Peyer's patch (tissue), 4 donors: ENCODE measurements around the gene CTDSPL.

Source experiments
- CTCF ChIP-seq, 6 experiments: fragments of 450-650 bp in 4 of 6; fragments of 200-600 bp in 2 of 6; sonication (generic) in 1 of 6; IDR thresholded peaks; one replicate each; pipeline ENCODE4 v1.5.1; 2017 to 2019; ENCODE audit warnings: antibody characterized with exemption in 6 of 6, mild to moderate bottlenecking in 3 of 6, moderate library complexity in 1 of 6
- POLR2A ChIP-seq, 2 donors: fragments of 450-650 bp; IDR thresholded peaks; one replicate each; pipeline ENCODE4 v1.5.1; 2017; ENCODE audit warnings: antibody characterized with exemption in 2 of 2, mild to moderate bottlenecking in 2 of 2, moderate library complexity in 2 of 2

DNA sequence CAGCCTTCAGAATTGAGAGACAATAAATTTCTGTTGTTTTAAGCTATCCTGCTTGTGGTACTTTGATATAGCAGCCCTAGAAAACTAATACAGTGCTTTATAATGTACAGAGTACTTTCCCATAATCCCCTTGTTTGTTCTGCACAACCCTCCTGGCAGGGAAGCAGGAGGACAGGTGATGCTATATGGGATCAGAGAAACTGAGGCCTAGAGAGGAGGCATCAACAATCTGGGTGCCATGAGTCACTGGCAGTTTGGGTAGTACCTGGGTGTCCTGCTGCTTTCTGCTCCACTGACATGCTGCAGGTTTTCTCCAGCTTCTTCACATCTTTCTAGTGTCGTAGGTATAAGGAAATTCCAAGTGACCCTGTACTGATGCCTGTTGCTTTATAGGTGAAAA, 55.0 kb downstream of the CTDSPL start:
- TF ChIP-seq POLR2A (IDR thresholded peaks at IDR 0.05) (no peak), CTCF (IDR thresholded peaks at IDR 0.05) (no peak)
